MM.1S (cell line): ENCODE results near the gene QSER1.

Experiments
- DNase-seq: peaks from one replicate; pipeline ENCODE4 v3.0.0-alpha.2; 2015
- H2AFZ ChIP-seq: fragments of 300-600 bp; sonication (generic); 2 replicates; pipeline ENCODE4 v1.6.0; 2016; ENCODE audit warnings: antibody characterized with exemption, low read length
- H3F3A ChIP-seq: fragments of 300-600 bp; sonication (generic); 2 replicates; pipeline ENCODE4 v1.6.1; 2016; ENCODE audit warnings: mild to moderate bottlenecking, antibody characterized with exemption, low read length, moderate library complexity, mixed read lengths; ENCODE audit not compliant: insufficient read depth
- H3K27ac ChIP-seq: fragments of 300-600 bp; sonication (generic); 2 replicates; pipeline ENCODE4 v1.5.1; 2016; ENCODE audit warnings: mild to moderate bottlenecking, low read length
- H3K27me3 ChIP-seq: fragments of 300-600 bp; sonication (generic); replicated peaks from 2 replicates; pipeline ENCODE4 v1.6.0; 2016; ENCODE audit warnings: low read length; ENCODE audit not compliant: insufficient read depth
- H3K36me3 ChIP-seq: fragments of 300-600 bp; sonication (generic); replicated peaks from 2 replicates; pipeline ENCODE4 v1.6.1; 2016; ENCODE audit warnings: mild to moderate bottlenecking, low read length, mixed read lengths; ENCODE audit not compliant: insufficient read depth
- H3K4me1 ChIP-seq: fragments of 300-600 bp; sonication (generic); 2 replicates; pipeline ENCODE4 v1.6.1; 2016; ENCODE audit warnings: low read length, mixed read lengths
- H3K4me2 ChIP-seq: fragments of 300-600 bp; sonication (generic); 2 replicates; pipeline ENCODE4 v1.6.0; 2016; ENCODE audit warnings: low read depth, low read length
- H3K4me3 ChIP-seq: fragments of 300-600 bp; sonication (generic); 2 replicates; pipeline ENCODE4 v1.5.1; 2016; ENCODE audit warnings: low read length, mixed read lengths
- H3K79me2 ChIP-seq: fragments of 300-600 bp; sonication (generic); 2 replicates; pipeline ENCODE4 v1.6.1; 2016; ENCODE audit warnings: mixed run types, low read length, mixed read lengths
- H3K9ac ChIP-seq: fragments of 300-600 bp; sonication (generic); 2 replicates; pipeline ENCODE4 v1.6.1; 2016; ENCODE audit warnings: low read length, mixed read lengths
- H3K9me2 ChIP-seq: fragments of 300-600 bp; sonication (generic); replicated peaks from 2 replicates; pipeline ENCODE4 v1.6.1; 2016; ENCODE audit warnings: mild to moderate bottlenecking, low read length, mixed read lengths; ENCODE audit not compliant: insufficient read depth
- H3K9me3 ChIP-seq: fragments of 300-600 bp; sonication (generic); replicated peaks from 2 replicates; pipeline ENCODE4 v1.6.1; 2016; ENCODE audit warnings: mild to moderate bottlenecking, low read length, mixed read lengths; ENCODE audit not compliant: insufficient read depth
- H4K20me1 ChIP-seq: fragments of 300-600 bp; sonication (generic); 2 replicates; pipeline ENCODE4 v1.6.1; 2016; ENCODE audit warnings: mild to moderate bottlenecking, low read length, moderate library complexity, mixed read lengths; ENCODE audit not compliant: insufficient read depth
- EZH2 ChIP-seq: fragments of 300-600 bp; sonication (generic); optimal IDR thresholded peaks from 2 replicates; pipeline ENCODE3; 2017; ENCODE audit warnings: low read depth, mild to moderate bottlenecking, antibody characterized with exemption, low read length, mixed read lengths
- EZH2phosphoT487 ChIP-seq: fragments of 300-600 bp; sonication (generic); IDR thresholded peaks from 2 replicates; pipeline ENCODE4 v1.6.1; 2018; ENCODE audit warnings: antibody characterized with exemption, low read length
- TF ChIP-seq, protein P1 (sequence below): fragments of 300-600 bp; sonication (generic); IDR thresholded peaks from 2 replicates; pipeline ENCODE4 v1.5.1; 2016; ENCODE audit warnings: antibody characterized with exemption, low read length, mixed read lengths

Gene QSER1

DNA sequence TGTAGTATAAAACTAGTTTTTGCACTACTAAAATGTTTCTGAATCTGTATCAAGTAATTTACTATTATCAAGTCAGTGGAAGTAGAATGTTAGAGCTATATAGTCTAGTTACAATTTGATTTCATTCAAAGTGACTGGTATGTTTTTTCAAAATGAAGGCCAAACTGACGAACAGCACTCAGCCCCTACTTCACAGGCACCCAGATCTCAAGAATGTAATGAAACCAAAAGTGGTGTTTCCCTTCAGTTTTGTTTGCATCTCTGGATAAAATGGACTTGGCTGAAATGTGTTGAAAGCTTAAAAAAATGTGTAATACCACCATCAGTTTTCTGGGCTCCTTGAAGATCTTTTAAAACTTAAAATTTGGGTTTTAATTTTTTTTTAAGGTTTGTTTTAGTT, 46.4 kb downstream of the QSER1 start:
- peaks cover 15% of the 10 kb centered on the region for H3K4me1 ChIP-seq
- H3K9me2 ChIP-seq, result no peaks in the 10 kb centered on the region
- no peak overlapping the region for H2AFZ ChIP-seq
- H3K27ac ChIP-seq, result no peak overlapping the region
- H3K9ac ChIP-seq, result no peak overlapping the region
- no peaks in the 10 kb centered on the region for H3K9me3 ChIP-seq
- H3K79me2 ChIP-seq, result peaks cover 20% of the 10 kb centered on the region
- H3K4me3 ChIP-seq, result no peak overlapping the region
- peaks cover 7% of the 10 kb centered on the region; the same call in 1 of the 2 replicates for H4K20me1 ChIP-seq
- no peaks in the 10 kb centered on the region for H3K36me3 ChIP-seq
- H3K27me3 ChIP-seq, result no peaks in the 10 kb centered on the region
- no peak overlapping the region for H3K4me2 ChIP-seq
- TF ChIP-seq EZH2 (no peak), EZH2phosphoT487 (no peak)
- TF ChIP-seq, protein P1, sequence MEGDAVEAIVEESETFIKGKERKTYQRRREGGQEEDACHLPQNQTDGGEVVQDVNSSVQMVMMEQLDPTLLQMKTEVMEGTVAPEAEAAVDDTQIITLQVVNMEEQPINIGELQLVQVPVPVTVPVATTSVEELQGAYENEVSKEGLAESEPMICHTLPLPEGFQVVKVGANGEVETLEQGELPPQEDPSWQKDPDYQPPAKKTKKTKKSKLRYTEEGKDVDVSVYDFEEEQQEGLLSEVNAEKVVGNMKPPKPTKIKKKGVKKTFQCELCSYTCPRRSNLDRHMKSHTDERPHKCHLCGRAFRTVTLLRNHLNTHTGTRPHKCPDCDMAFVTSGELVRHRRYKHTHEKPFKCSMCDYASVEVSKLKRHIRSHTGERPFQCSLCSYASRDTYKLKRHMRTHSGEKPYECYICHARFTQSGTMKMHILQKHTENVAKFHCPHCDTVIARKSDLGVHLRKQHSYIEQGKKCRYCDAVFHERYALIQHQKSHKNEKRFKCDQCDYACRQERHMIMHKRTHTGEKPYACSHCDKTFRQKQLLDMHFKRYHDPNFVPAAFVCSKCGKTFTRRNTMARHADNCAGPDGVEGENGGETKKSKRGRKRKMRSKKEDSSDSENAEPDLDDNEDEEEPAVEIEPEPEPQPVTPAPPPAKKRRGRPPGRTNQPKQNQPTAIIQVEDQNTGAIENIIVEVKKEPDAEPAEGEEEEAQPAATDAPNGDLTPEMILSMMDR, result no peak
- peaks cover 6% of the 10 kb centered on the region; the same call in 1 of the 2 replicates for H3F3A ChIP-seq
- peak; percentile 30 for DNase-seq

DNA sequence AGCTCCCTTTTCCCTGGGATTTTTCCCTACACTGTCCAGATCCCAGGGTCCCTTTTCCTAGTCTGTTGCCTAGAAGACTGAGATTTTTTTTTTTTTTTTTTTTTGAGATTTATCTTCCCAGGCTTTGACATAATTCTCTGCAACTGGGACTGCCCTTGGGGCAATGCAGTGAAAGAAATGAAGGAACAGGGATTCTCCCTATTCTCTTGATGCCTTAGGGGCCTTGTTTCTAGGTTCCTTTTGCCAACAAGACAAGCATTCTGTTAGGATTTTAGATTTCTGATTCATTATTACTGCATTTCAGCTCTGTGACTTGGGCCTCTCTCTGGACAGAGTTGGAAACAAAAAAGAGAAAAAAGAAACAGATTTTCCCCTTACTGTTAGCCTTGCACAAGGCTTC, 47.3 kb downstream of the QSER1 start:
- H3K79me2 ChIP-seq, result peaks cover 20% of the 10 kb centered on the region
- H3K4me1 ChIP-seq, result peaks cover 15% of the 10 kb centered on the region
- no peak overlapping the region for H2AFZ ChIP-seq
- TF ChIP-seq, protein P1, result no peak
- TF ChIP-seq EZH2, result no peak
- no peak for DNase-seq
- no peak overlapping the region for H3K9ac ChIP-seq
- H3K27me3 ChIP-seq, result no peaks in the 10 kb centered on the region
- no peaks in the 10 kb centered on the region for H3K36me3 ChIP-seq
- H3K4me2 ChIP-seq, result no peak overlapping the region
- H3K27ac ChIP-seq, result no peak overlapping the region
- H3K9me2 ChIP-seq, result no peaks in the 10 kb centered on the region
- H3F3A ChIP-seq, result peaks cover 6% of the 10 kb centered on the region; the same call in 1 of the 2 replicates
- no peaks in the 10 kb centered on the region for H3K9me3 ChIP-seq
- H3K4me3 ChIP-seq, result no peak overlapping the region
- H4K20me1 ChIP-seq, result peaks cover 7% of the 10 kb centered on the region; the same call in 1 of the 2 replicates

DNA sequence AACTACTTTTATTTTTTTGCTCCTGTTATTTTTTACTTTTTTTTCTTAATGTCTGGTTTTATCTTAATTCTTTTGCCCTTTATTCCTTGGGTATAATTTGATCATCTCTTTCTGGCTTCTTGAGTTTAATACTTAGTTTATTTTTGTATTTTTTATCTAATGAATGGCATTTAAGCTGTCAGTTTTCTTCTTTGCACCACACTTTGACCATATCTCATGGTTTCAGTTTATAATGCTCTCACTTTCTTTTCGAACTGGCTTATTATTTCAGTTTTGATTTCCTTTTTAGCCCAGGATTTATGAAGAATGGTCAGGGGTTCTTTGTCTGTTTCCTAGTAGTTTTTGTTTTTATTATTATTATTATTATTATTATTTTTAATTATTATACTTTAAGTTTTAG, 48.3 kb downstream of the QSER1 start:
- peak overlapping the region; percentile 27; the same call in 1 of the 2 replicates for H3K4me2 ChIP-seq
- H4K20me1 ChIP-seq, result peaks cover 7% of the 10 kb centered on the region; the same call in 1 of the 2 replicates
- peaks cover 20% of the 10 kb centered on the region for H3K79me2 ChIP-seq
- H3K36me3 ChIP-seq, result no peaks in the 10 kb centered on the region
- H3K4me1 ChIP-seq, result peaks cover 15% of the 10 kb centered on the region
- H3F3A ChIP-seq, result peaks cover 6% of the 10 kb centered on the region; the same call in 1 of the 2 replicates
- TF ChIP-seq EZH2phosphoT487, result no peak
- H3K4me3 ChIP-seq, result no peak overlapping the region
- no peaks in the 10 kb centered on the region for H3K27me3 ChIP-seq
- no peak overlapping the region for H2AFZ ChIP-seq
- H3K9ac ChIP-seq, result no peak overlapping the region
- DNase-seq, result peak; percentile 54
- H3K9me3 ChIP-seq, result no peaks in the 10 kb centered on the region
- H3K9me2 ChIP-seq, result no peaks in the 10 kb centered on the region
- H3K27ac ChIP-seq, result no peak overlapping the region

DNA sequence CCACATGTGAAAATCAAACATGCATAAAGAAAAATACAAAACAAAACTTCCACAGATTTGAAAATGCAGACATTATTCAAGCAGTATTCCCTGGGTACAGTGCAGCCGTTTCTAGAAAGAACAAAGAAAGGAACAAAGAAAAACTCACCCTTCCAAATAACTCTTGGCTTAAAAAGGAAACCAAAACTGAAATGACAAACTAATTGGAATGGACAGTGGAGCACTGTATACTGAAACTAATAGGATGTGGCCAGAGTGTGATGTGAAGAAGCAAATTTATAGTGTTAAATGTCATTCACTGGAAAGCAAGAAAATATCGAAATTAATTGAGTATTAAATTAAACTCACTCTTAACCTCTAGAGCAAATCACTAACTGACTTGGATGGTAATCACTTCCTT, 55.4 kb downstream of the QSER1 start:
- TF ChIP-seq EZH2phosphoT487 (no peak), EZH2 (no peak)
- TF ChIP-seq, protein P1, result no peak

More for the DNA sequence above, 55.4 kb downstream of the QSER1 start:
- Histone ChIP-seq H3F3A (no peaks in the 10 kb centered on the region), H3K9ac (no peak overlapping the region), H3K4me2 (0 out of 2 replicates have a peak overlapping the region, but pooled peaks have one; percentile 10), H3K27ac (no peak overlapping the region), H3K4me3 (no peak overlapping the region), H3K36me3 (no peaks in the 10 kb centered on the region), H2AFZ (no peak overlapping the region), H3K79me2 (peaks cover 8% of the 10 kb centered on the region), H3K9me3 (no peaks in the 10 kb centered on the region), H3K27me3 (no peaks in the 10 kb centered on the region), H3K9me2 (no peaks in the 10 kb centered on the region), H4K20me1 (no peaks in the 10 kb centered on the region), H3K4me1 (peaks cover 10% of the 10 kb centered on the region; the same call in 1 of the 2 replicates)
- peak; percentile 24 for DNase-seq
